HepG2 (cell line): ENCODE data around the gene IGFALS. TPM values are rescaled to one million over a fixed set of nuclear protein-coding genes. Genes with fewer than 3 reads are reported as not detected.
A peak's percentile ranks its signal among the peaks of the same experiment; 100 is the strongest.

Experiments
- ATAC-seq: fragments of 200-7000 bp; cut with Tn5 transposase; 3 replicates; pipeline ENCODE4 v1.9.1; 2020; ENCODE audit warnings: mild to moderate bottlenecking, moderate library complexity
- BruUV-seq: library from RNA; stranded (reverse); fragments of 400-500 nt; replicated peaks from 2 replicates; lab custom pipeline; 2021; lab: Mats Ljungman, UMichigan
- CTCF ChIA-PET: fragments of 300-600 bp; formaldehyde crosslinking; extraction: SDS; loops from one replicate; lab custom pipeline; 2021; ENCODE audit warnings: low total read pairs, inconsistent platforms, low intra/inter-chr PET ratio; lab: Yijun Ruan, JAX
- POLR2A ChIA-PET: fragments of 350-600 bp; sonication (Branson Sonifier 250); formaldehyde crosslinking; loops from one replicate; lab custom pipeline; 2020; ENCODE audit warnings: antibody characterized with exemption, inconsistent platforms; lab: Yijun Ruan, JAX
- DNase-seq: peaks from one replicate; pipeline ENCODE4 v3.0.0-alpha.2; 2015; ENCODE audit warnings: low spot score
- FAIRE-seq: peaks from 3 replicates; lab custom pipeline; 2011; peaks lifted over from hg19 to GRCh38; lab: Jason Lieb, UNC
- H2AFZ ChIP-seq: one replicate; pipeline ENCODE4 v1.6.1; 2011; ENCODE audit warnings: low read length, inconsistent platforms
- H3K27ac ChIP-seq: fragments of 300-600 bp; 3 replicates; pipeline ENCODE4 v1.8.0; 2011; ENCODE audit warnings: mixed run types, mild to moderate bottlenecking, mixed read lengths, low read length, inconsistent platforms; ENCODE audit not compliant: insufficient read depth; ENCODE audit errors: extremely low read length
- H3K27me3 ChIP-seq, 2 experiments: fragments of 200-600 bp in 1 of 2; 2 replicates in 1 of 2; 3 replicates in 1 of 2; pipeline versions ENCODE4 v1.6.0 to v1.8.0; 2011; ENCODE audit warnings: low read length in 2 of 2, mild to moderate bottlenecking in 2 of 2, moderate library complexity in 2 of 2, inconsistent platforms in 1 of 2; ENCODE audit not compliant: insufficient read depth in 2 of 2, control insufficient read depth in 1 of 2
- H3K36me3 ChIP-seq, 2 experiments: fragments of 200-600 bp in 1 of 2; replicated peaks in 1 of 2; 2 replicates in 1 of 2; 3 replicates in 1 of 2; pipeline versions ENCODE4 v1.5.1 to v1.8.0; 2011; ENCODE audit warnings: low read length in 2 of 2, inconsistent platforms in 1 of 2; ENCODE audit not compliant: insufficient read depth in 2 of 2, control insufficient read depth in 1 of 2
- H3K4me1 ChIP-seq: 2 replicates; pipeline ENCODE4 v1.5.1; 2012; ENCODE audit warnings: low read length, inconsistent platforms; ENCODE audit not compliant: insufficient read depth
- H3K4me2 ChIP-seq: 2 replicates; pipeline ENCODE4 v1.6.0; 2011; ENCODE audit warnings: low read depth, low read length, inconsistent platforms
- H3K4me3 ChIP-seq, 3 experiments: fragments of 200-600 bp in 1 of 3; sonication (generic), shearing (Covaris generic) in 1 of 3; replicated peaks in 1 of 3; 2 replicates each; pipeline ENCODE4 v1.5.1; 2011 to 2016; ENCODE audit warnings: low read length in 3 of 3, inconsistent platforms in 2 of 3, low read depth in 2 of 3, mild to moderate bottlenecking in 2 of 3, control low read depth in 1 of 3, mixed read lengths in 1 of 3; ENCODE audit not compliant: insufficient read depth in 1 of 3
- H3K79me2 ChIP-seq: one replicate; pipeline ENCODE4 v1.6.1; 2011; ENCODE audit warnings: low read length, inconsistent platforms; ENCODE audit not compliant: insufficient read depth
- H3K9ac ChIP-seq: 2 replicates; pipeline ENCODE4 v1.6.0; 2011; ENCODE audit warnings: mild to moderate bottlenecking, low read depth, low read length, inconsistent platforms; ENCODE audit not compliant: insufficient read depth
- H3K9me3 ChIP-seq: 2 replicates; pipeline ENCODE4 v1.5.1; 2012; ENCODE audit warnings: mild to moderate bottlenecking, low read length
- H4K20me1 ChIP-seq: 2 replicates; pipeline ENCODE4 v1.6.0; 2011; ENCODE audit warnings: inconsistent platforms, mild to moderate bottlenecking, low read length, moderate library complexity; ENCODE audit not compliant: insufficient read depth
- HNRNPL ChIP-seq: fragments of 200-400 bp; formaldehyde crosslinking; IDR thresholded peaks from 2 replicates; pipeline ENCODE4 v1.6.1; 2017; ENCODE audit warnings: mild to moderate bottlenecking, low read depth, low read length
- HNRNPLL ChIP-seq: fragments of 200-400 bp; formaldehyde crosslinking; IDR thresholded peaks from 2 replicates; pipeline ENCODE4 v1.6.1; 2017; ENCODE audit warnings: mild to moderate bottlenecking, low read depth, low read length; ENCODE audit not compliant: poor library complexity, severe bottlenecking
- NPAS2 ChIP-seq: sonication (generic); formaldehyde crosslinking; IDR thresholded peaks from 2 replicates; pipeline ENCODE4 v1.8.0; 2022; ENCODE audit warnings: mild to moderate bottlenecking, missing genetic modification reagents, borderline replicate concordance
- SIN3B ChIP-seq: fragments of 150-350 bp; IDR thresholded peaks from 2 replicates; pipeline ENCODE4 v1.6.1; 2014; ENCODE audit warnings: low read length
- ZNF549 ChIP-seq: sonication (generic); formaldehyde crosslinking; IDR thresholded peaks from 2 replicates; pipeline ENCODE4 v1.5.0; 2020; ENCODE audit warnings: missing genetic modification reagents
- ZSCAN29 ChIP-seq: sonication (generic); formaldehyde crosslinking; conservative IDR thresholded peaks from 2 replicates; pipeline ENCODE4 v1.4.0; 2020; ENCODE audit warnings: mild to moderate bottlenecking, missing genetic modification reagents
- WGBS: methylation state at CpG from one replicate; pipeline ENCODE4 v1.1.6; 2017; ENCODE audit warnings: low lambda C conversion rate; 5-methylcytosine and 5-hydroxymethylcytosine counted together
- in situ Hi-C: cut with HindIII; loops from 2 replicates; pipeline ENCODE4 v1.10.0; 2017; ENCODE audit warnings: low pct_unique_long_range_greater_than_20kb; ENCODE audit not compliant: extremely low pct_ligation_motif_present
- intact Hi-C: fragments of 100-400 bp; cut with micrococcal nuclease; formaldehyde crosslinking; loops from one replicate; pipeline ENCODE4 v1.10.0; 2022; ENCODE audit not compliant: unreplicated experiment
- polyA plus RNA-seq, 8 experiments: library from polyadenylated mRNA; depleted of rRNA in 3 of 8; stranded (reverse) in 7 of 8; unstranded in 1 of 8; fragments of >200 nt; fragmentation: Illumina TruSeq in 4 of 8; extraction: Trizol in 4 of 8; gene quantifications; 2 replicates each; pipeline versions ENCODE4 v1.2.1 to v1.2.3, GENCODE V29; 2011 to 2016; ENCODE audit warnings: low read depth in 4 of 8, missing spikeins in 1 of 8, mixed read lengths in 1 of 8; ENCODE audit not compliant: insufficient read depth in 1 of 8
- total RNA-seq, 5 experiments: library from RNA; depleted of rRNA; stranded (reverse); fragments of >200 nt; fragmentation: Illumina TruSeq; extraction: Trizol; gene quantifications; 2 replicates each; pipeline ENCODE4 v1.2.3, GENCODE V29; 2016; ENCODE audit warnings: low read depth in 1 of 5
- TF ChIP-seq, protein P1 (sequence below): sonication (generic); formaldehyde crosslinking; IDR thresholded peaks from 2 replicates; pipeline ENCODE4 v1.4.0; 2020; ENCODE audit warnings: missing genetic modification reagents

IGFALS gene
- total and polyA plus RNA-seq, 2 of the 13 experiments (the other 11 are each of a cell fraction or from before 2014, with no cell fraction given): 0.34 to 2.4 TPM

DNA sequence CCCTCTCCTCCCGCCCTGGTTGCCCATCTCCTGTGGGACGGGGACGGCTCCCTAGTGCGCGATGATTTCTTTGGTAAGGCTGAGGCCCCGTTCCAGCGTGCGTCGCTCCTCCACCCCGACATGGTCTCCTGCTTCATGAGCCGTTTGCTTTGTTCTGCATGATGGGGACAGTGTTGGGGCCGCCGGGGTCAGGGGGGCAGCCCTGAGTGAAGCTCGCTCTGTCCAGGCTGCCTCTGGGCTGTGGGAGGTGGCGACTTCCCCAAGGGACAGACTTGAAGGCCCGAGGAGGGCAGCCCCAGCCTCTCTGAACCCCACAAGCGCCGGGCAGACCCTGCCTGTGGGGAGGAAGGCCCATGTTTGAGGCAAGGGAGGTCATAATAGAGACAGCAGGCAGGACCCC is 34.6 kb downstream of the IGFALS start:
- CTCF ChIA-PET: no interaction called here
- FAIRE-seq: no peak
- H3K36me3 ChIP-seq: peaks cover 11 to 34% of the 10 kb centered on the region in 2 experiments; a peak in 4 of 5 replicates

GRCh38 chr16:1757714-1758461 is 35.6 kb downstream of the IGFALS start:
- in situ Hi-C loops: no loop called here
- H3K9me3 ChIP-seq: no peaks in the 10 kb centered on the region
- 94% methylated on average over 25 of the region's 37 CpGs for WGBS
- H2AFZ ChIP-seq: no peak overlapping the region
- peaks cover 10% of the 10 kb centered on the region for H3K4me1 ChIP-seq
- no peak overlapping the region for H3K4me2 ChIP-seq
- intact Hi-C loops: no loop called here
- ATAC-seq (peak; percentile 18; the same call in 2 of the 3 replicates), FAIRE-seq (no peak), DNase-seq (no peak)
- POLR2A ChIA-PET: no interaction called here
- H3K9ac ChIP-seq: no peak overlapping the region
- H4K20me1 ChIP-seq: no peaks in the 10 kb centered on the region
- no peaks in the 10 kb centered on the region for H3K79me2 ChIP-seq
- H3K4me3 ChIP-seq: no peak overlapping the region
- no TSS peak for BruUV-seq
- TF ChIP-seq, protein P1, sequence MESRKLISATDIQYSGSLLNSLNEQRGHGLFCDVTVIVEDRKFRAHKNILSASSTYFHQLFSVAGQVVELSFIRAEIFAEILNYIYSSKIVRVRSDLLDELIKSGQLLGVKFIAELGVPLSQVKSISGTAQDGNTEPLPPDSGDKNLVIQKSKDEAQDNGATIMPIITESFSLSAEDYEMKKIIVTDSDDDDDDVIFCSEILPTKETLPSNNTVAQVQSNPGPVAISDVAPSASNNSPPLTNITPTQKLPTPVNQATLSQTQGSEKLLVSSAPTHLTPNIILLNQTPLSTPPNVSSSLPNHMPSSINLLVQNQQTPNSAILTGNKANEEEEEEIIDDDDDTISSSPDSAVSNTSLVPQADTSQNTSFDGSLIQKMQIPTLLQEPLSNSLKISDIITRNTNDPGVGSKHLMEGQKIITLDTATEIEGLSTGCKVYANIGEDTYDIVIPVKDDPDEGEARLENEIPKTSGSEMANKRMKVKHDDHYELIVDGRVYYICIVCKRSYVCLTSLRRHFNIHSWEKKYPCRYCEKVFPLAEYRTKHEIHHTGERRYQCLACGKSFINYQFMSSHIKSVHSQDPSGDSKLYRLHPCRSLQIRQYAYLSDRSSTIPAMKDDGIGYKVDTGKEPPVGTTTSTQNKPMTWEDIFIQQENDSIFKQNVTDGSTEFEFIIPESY: peak; percentile 9; the same call in 1 of the 2 replicates
- TF ChIP-seq SIN3B (no peak), HNRNPL (peak; percentile 60; the same call in 1 of the 2 replicates), HNRNPLL (peak; percentile 25)
- TF ChIP-seq, all 625 proteins: peak for 3
- no peaks in the 10 kb centered on the region for H3K27me3 ChIP-seq
- no peak overlapping the region for H3K27ac ChIP-seq
- H3K36me3 ChIP-seq: peaks cover 11 to 37% of the 10 kb centered on the region in 2 experiments; a peak in 4 of 5 replicates
- CTCF ChIA-PET: no interaction called here

More for the DNA sequence above, 34.6 kb downstream of the IGFALS start:
- H3K27ac ChIP-seq: no peak overlapping the region
- intact Hi-C loops (no loop called here), in situ Hi-C loops (no loop called here)
- no peak for ATAC-seq
- H3K4me3 ChIP-seq: no peak overlapping the region
- H3K4me1 ChIP-seq: peaks cover 10% of the 10 kb centered on the region
- no TSS peak for BruUV-seq
- no peak overlapping the region for H3K9ac ChIP-seq
- POLR2A ChIA-PET: no interaction called here
- H3K27me3 ChIP-seq: no peaks in the 10 kb centered on the region
- H4K20me1 ChIP-seq: no peaks in the 10 kb centered on the region
- DNase-seq: no peak
- H3K4me2 ChIP-seq: no peak overlapping the region
- H3K9me3 ChIP-seq: no peaks in the 10 kb centered on the region
- 98% methylated on average over 13 of the region's 18 CpGs for WGBS
- no peak overlapping the region for H2AFZ ChIP-seq
- no peaks in the 10 kb centered on the region for H3K79me2 ChIP-seq
- TF ChIP-seq ZSCAN29: no peak
- TF ChIP-seq NPAS2: no peak
- TF ChIP-seq ZNF549 (CRISPR knock-in tag): no peak
